SK-MEL-5 (cell line): ENCODE results near the gene PODXL. TPM values are rescaled to one million over a fixed set of nuclear protein-coding genes. Genes with fewer than 3 reads are reported as not detected.
"Not testable (repeated sequence)": the region's sequence is repeated elsewhere in the genome, so short reads cannot be mapped to it uniquely, and the experiment has no call there.

ENCODE experiments used
- DNase-seq: peaks from one replicate; pipeline ENCODE4 v3.0.0-alpha.2; 2016; ENCODE audit warnings: low read depth, low spot score
- in situ Hi-C: cut with HindIII; loops from 2 replicates; pipeline ENCODE4 v1.10.0; 2016; ENCODE audit warnings: low sequenced_read_pairs, high pct_unique_total_duplicates, low pct_unique_long_range_greater_than_20kb
- total RNA-seq: library from RNA; depleted of rRNA; stranded (reverse); fragments of >200 nt; shearing (Covaris generic); gene quantifications from 2 replicates; pipeline ENCODE4 v1.2.3, GENCODE V29; 2014

PODXL gene
- total RNA-seq, 1 experiment from 2014 or later: 2.8 TPM

- in situ Hi-C loops: no loop called here
- no peak for DNase-seq
Measured at GRCh38 chr7:131524703-131525102, 31.7 kb downstream of the PODXL start.

GRCh38 chr7:131524115-131524514, 32.3 kb downstream of the PODXL start:
- no peak for DNase-seq
- in situ Hi-C loops: no loop called here

DNA sequence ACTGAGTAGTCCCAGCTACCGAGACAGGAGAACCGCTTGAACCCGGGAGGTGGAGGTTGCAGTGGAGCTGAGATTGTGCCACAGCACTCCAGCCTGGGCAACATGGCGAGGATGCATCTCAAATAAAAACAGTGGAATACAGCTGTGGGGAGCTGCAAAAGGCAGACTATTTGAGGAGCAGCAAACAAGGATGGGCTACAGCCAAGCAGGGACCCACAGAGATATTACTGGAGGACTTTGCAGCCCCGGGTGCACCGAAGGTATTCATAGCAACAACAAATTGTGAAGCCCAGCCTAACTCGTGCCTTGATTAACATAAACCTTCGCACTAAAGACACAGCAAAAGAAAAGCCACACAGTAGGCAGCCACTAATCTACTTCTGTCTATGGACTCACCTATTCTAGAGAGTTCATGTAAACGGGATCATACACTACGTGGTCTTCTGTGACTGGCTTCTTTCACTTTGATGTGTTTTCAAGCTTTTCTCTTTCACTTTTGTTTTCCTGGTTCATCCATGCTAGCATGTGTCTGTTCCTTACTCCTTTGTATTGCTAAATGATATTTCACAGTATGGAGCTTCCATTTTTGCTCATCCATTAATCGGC, 34.0 kb downstream of the PODXL start:
- no peak for DNase-seq
- in situ Hi-C loops: no loop called here

GRCh38 chr7:131521651-131522163, 34.7 kb downstream of the PODXL start:
- in situ Hi-C loops: no loop called here
- no peak for DNase-seq

DNA sequence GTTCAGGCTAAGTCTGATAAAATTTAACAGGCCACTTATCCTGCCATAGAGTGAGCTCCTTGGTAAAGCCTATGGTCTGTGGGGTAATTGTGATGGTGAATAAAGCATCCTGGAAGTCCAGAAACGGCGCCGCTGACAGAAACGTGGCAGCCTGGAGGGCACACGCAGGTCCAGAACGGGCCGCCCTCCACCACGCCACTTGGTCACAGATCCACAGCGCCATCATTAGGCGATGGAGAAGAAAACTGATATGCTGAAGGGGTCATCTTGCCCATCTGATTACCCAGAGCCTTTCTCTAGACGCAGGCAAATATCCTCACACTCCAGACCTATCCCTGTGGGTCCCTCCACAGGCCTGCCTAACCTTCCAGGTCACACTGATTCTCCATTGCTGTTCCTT, 37.8 kb downstream of the PODXL start:
- no peak for DNase-seq
- in situ Hi-C loops: no loop called here

DNA sequence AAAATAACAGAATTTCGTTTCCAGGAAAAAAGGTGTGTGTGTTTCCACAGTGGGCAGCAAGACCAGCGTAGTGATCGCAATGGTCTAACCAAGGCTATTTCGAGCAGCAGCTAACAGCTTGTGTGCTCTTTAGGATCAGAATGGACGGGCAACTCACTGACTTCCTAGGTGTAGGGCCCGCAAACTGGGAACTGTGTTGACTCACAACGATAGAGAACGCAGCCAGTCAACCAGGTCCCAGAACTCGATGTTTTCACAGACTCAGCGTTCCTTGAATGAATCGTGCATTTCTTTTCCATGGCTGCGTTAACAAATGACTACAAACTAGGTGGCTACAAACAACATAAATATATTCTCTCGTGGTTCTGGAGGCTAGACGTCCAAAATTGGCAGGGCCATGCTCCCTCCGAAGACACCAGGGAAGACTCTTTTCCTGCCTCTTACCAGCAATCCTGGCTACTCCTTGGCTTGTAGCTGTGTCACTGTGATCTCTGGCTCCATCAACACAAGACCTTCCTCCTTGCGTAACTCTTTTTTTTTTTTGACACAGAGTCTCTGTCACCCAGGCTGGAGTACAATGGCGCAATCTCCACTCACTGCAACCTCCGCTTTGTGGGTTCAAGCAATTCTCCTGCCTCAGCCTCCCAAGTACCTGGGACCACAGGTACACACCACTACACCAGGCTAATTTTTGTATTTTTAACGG, 39.1 kb downstream of the PODXL start:
- in situ Hi-C loops: no loop called here

GRCh38 chr7:131515471-131515870, 41.0 kb downstream of the PODXL start:
- DNase-seq, in situ Hi-C loops: not testable (repeated sequence)

More for the DNA sequence above, 39.1 kb downstream of the PODXL start:
- DNase-seq: no peak

DNA sequence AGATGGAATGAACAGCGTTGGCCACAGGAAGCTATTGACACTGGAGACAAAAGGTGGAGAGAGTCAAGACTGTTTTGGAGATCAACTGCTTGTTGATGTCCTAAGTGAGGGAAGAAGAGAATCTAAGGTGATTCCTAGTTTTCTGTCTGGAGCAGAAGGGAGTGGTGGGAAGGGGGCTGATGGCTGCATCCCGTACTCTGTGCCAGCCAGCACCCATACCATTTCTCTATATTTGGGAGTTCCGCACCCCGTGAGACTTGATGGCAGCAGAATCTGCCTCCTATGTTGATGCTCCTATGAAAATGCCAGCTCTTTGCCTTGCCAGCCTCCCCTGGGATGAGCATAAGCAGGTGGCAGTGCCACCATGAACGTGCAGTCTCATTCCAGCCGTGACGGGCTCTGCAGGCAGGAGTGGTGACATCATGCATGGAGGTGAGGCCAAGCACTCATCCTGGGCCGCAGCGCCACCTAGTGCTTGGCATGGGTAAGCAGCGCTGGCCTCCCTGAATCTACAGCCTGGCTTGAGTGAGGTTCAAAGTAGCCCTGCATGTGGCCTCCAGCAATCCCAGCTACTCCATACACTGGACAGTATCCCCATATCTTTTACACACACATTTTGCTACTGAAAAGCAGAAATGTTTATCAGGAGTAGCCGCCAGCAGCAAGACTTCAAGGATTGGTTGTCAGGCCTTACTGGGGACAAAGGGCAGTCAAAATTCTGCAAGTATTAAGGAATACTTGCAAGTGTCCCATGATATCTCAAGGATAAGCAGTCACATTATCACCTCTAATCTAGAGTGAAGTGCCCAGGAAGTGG, 43.0 kb downstream of the PODXL start:
- in situ Hi-C loops: no loop called here
- peak; percentile 91 for DNase-seq

GRCh38 chr7:131511774-131512535, 44.5 kb downstream of the PODXL start:
- in situ Hi-C loops: no loop called here
- no peak for DNase-seq

DNA sequence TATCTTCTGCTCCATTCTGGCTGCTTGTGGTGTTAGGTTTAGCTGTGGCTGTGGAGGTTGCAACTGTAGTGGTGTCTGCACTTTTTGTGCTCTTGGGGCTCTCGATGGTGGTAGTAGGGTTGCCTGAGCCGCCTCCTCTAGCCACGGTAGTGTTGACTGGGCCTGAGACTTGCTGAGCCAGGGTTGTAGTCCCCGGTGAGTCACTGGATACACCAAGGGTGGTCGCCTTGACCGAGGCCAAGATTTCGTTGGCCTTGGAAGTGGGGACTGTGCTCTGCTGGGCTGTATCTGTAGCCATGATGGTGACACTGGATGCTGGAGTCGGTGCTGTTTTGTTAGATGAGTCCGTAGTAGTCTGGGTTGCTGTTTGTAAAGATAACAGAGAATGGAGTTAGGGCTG, 45.4 kb downstream of the PODXL start:
- no peak for DNase-seq
- in situ Hi-C loops: no loop called here

- no peak for DNase-seq
- in situ Hi-C loops: no loop called here
Measured at GRCh38 chr7:131509781-131510180, 46.6 kb downstream of the PODXL start.

DNA sequence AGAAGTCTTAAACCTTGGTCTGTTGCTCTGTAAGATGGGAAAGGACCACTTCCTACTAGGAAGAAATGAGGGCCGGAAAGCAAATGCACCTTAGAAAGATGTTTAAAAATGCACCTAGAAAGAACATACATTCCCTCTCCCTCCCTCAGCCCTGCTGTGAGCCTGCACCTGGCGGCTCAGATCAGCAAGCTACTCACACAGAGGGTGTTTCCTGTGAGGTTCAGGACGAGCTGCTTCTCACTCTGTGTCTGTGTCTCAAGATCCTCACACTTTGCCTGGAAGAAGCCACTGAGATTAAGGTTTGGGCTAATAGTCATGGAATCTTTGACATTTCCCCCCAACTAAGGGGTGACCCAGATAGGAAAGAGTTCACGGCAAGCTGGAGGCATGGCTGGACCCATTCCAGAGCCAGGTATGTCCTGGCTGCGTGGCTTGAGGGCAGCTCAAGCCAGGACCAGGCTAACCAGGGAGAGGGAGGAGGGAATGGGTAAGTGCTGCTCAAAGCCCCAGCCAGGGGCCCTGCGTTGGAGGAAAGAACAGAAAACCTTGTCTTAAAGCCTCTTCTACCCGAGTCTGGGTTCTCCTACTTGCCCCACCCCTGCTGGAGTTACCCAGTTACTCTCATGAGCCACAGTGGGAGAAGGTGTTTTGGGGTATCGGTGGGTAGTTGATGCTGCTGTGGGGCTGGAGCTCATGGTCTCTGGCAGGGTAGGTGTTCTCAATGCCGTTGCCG, 47.5 kb downstream of the PODXL start:
- in situ Hi-C loops: no loop called here
- no peak for DNase-seq

DNA sequence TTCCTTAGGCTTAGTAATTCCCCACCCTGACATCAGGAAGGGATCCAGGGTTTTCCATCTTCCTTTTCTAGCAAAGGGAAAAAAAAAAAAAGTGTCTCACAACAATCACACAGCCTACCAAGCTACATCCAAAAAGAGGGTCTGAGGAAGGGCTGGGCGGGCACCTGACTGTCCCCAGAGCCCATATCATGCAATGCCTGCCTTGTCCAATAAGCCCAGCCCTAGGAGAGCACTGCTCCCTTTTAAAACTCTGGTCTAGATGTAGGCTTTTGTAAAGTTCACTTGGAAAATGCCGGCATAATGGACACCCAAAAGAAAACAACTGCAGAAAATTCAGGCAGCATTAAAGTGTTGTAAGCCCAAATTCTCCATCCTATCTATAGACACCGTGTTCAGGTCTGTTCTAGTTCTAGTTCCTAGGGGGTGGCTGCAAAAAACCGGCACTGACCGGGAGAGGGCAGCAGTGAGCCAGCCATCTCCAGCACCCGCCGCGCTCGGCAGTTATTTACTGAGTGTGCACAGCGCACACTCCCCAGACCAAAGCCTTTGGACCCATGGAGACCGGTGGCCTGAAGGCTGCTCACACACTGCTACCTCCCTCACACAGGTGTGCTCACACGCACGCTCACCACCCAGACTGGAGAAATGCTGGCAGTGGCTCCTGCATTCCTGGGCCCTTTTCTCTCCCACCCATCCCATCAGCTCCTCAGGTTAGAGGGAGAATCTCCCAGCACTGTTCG, 48.7 kb downstream of the PODXL start:
- peak; percentile 87 for DNase-seq
- in situ Hi-C loops: no loop called here

DNA sequence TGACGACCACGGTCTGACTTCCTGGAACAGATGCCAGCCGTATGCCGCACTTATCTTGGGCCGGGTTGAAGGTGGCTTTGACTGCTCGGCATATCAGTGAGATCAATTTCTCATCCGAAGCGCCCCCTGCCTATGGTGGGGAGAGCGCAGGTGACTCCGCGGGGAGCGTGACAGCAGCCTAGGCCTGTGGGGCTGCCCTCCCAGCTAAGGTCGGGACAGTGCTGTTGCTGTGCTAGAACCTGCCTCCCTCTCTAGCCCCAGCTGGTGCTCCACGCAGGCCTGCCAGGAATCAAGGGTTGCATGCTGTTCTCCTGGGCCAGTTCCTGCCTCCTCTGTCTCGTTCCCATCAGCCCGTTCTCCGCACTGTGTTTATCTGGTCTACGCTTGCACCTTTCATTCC, 49.8 kb downstream of the PODXL start:
- no peak for DNase-seq
- in situ Hi-C loops: no loop called here

- DNase-seq: no peak
- in situ Hi-C loops: no loop called here
Measured at GRCh38 chr7:131505636-131506557, 50.5 kb downstream of the PODXL start.
